Endothelial cell of umbilical vein (primary cell): ENCODE measurements around the gene SMARCD3. TPM values are rescaled to one million over a fixed set of nuclear protein-coding genes. Genes with fewer than 3 reads are reported as not detected.

Experiments
- BruUV-seq: library from RNA; stranded (reverse); fragments of 400-500 nt; replicated peaks from 2 replicates; lab custom pipeline; 2021; lab: Mats Ljungman, UMichigan
- CTCF ChIA-PET: fragments of 300-600, 350-600 bp; sonication (Branson Sonifier 250); formaldehyde crosslinking; loops from one replicate; lab custom pipeline; 2021; ENCODE audit warnings: antibody characterized with exemption, inconsistent platforms; lab: Charles Lee
- POLR2A ChIA-PET: fragments of 300-600, 350-600 bp; sonication (Branson Sonifier 250); formaldehyde crosslinking; loops from one replicate; lab custom pipeline; 2021; ENCODE audit warnings: antibody characterized with exemption, inconsistent platforms; lab: Charles Lee
- DNase-seq: peaks from one replicate; pipeline ENCODE4 v3.0.0-alpha.2; 2011; ENCODE audit warnings: low read depth, low spot score
- FAIRE-seq: peaks from 2 replicates; lab custom pipeline; 2011; peaks lifted over from hg19 to GRCh38; lab: Jason Lieb, UNC
- H2AFZ ChIP-seq: 2 replicates; pipeline ENCODE4 v1.6.0; 2012; ENCODE audit warnings: low read depth, low read length, control low read depth, inconsistent platforms
- H3K27ac ChIP-seq: 2 replicates; pipeline ENCODE4 v1.5.1; 2011; ENCODE audit warnings: low read depth, mild to moderate bottlenecking, control low read depth, low read length, moderate library complexity; ENCODE audit not compliant: insufficient read depth
- H3K27me3 ChIP-seq, 2 experiments: 2 replicates each; pipeline versions ENCODE4 v1.6.0 to v1.6.1; 2011; ENCODE audit warnings: low read length in 2 of 2, mixed read lengths in 1 of 2; ENCODE audit not compliant: control insufficient read depth in 2 of 2, insufficient read depth in 2 of 2
- H3K36me3 ChIP-seq, 2 experiments: 2 replicates in 1 of 2; 3 replicates in 1 of 2; pipeline ENCODE4 v1.5.1; 2011; ENCODE audit warnings: low read length in 2 of 2, mild to moderate bottlenecking in 1 of 2, moderate library complexity in 1 of 2; ENCODE audit not compliant: control insufficient read depth in 2 of 2, insufficient read depth in 2 of 2; ENCODE audit errors: extremely low read depth in 1 of 2
- H3K4me1 ChIP-seq: 3 replicates; pipeline ENCODE4 v1.5.1; 2011; ENCODE audit warnings: mild to moderate bottlenecking, low read length; ENCODE audit not compliant: control insufficient read depth, insufficient read depth; ENCODE audit errors: extremely low read depth
- H3K4me2 ChIP-seq: 2 replicates; pipeline ENCODE4 v1.6.1; 2011; ENCODE audit warnings: low read length, control low read depth, mixed read lengths; ENCODE audit not compliant: insufficient read depth
- H3K4me3 ChIP-seq, 3 experiments: fragments of 200-600 bp in 1 of 3; sonication (generic), shearing (Covaris generic) in 1 of 3; replicated peaks in 1 of 3; 2 replicates each; pipeline ENCODE4 v1.5.1; 2011 to 2016; ENCODE audit warnings: control low read depth in 3 of 3, low read length in 3 of 3, mild to moderate bottlenecking in 2 of 3, inconsistent platforms in 1 of 3, low read depth in 1 of 3, moderate library complexity in 1 of 3; ENCODE audit not compliant: insufficient read depth in 1 of 3
- H3K79me2 ChIP-seq: 2 replicates; pipeline ENCODE4 v1.6.0; 2012; ENCODE audit warnings: low read length, inconsistent platforms; ENCODE audit not compliant: control insufficient read depth, insufficient read depth
- H3K9ac ChIP-seq: replicated peaks from 2 replicates; pipeline ENCODE3; 2011; ENCODE audit warnings: low read length, control low read depth; ENCODE audit not compliant: insufficient read depth; ENCODE audit errors: extremely low read depth
- H3K9me1 ChIP-seq: replicated peaks from 3 replicates; pipeline ENCODE4 v1.6.0; 2011; ENCODE audit warnings: mild to moderate bottlenecking, low read length; ENCODE audit not compliant: control insufficient read depth, insufficient read depth; ENCODE audit errors: extremely low read depth
- H3K9me3 ChIP-seq: replicated peaks from 2 replicates; pipeline ENCODE4 v1.5.1; 2012; ENCODE audit warnings: low read length, inconsistent platforms; ENCODE audit not compliant: control insufficient read depth, insufficient read depth
- H4K20me1 ChIP-seq: replicated peaks from 2 replicates; pipeline ENCODE3; 2011; ENCODE audit warnings: mild to moderate bottlenecking, low read length; ENCODE audit not compliant: control insufficient read depth, insufficient read depth; ENCODE audit errors: extremely low read depth
- EZH2 ChIP-seq: IDR thresholded peaks from 2 replicates; pipeline ENCODE4 v1.6.1; 2012; ENCODE audit warnings: borderline replicate concordance, low read depth, mild to moderate bottlenecking, moderate library complexity, low read length, inconsistent platforms; ENCODE audit not compliant: severe bottlenecking
- FOS ChIP-seq: IDR thresholded peaks from 2 replicates; pipeline ENCODE4 v1.6.1; 2011; ENCODE audit warnings: mild to moderate bottlenecking, low read length, moderate library complexity, borderline replicate concordance; ENCODE audit not compliant: insufficient read depth
- GATA2 ChIP-seq: IDR thresholded peaks from 2 replicates; pipeline ENCODE4 v1.7.0; 2011; ENCODE audit warnings: low read depth, mild to moderate bottlenecking, moderate library complexity, mixed read lengths, low read length; ENCODE audit not compliant: insufficient read length, insufficient read depth
- JUN ChIP-seq: IDR thresholded peaks from 2 replicates; pipeline ENCODE4 v1.6.1; 2011; ENCODE audit warnings: borderline replicate concordance, low read depth; ENCODE audit not compliant: insufficient read length, insufficient read depth
- MAX ChIP-seq: IDR thresholded peaks from 2 replicates; pipeline ENCODE4 v1.6.1; 2011; ENCODE audit not compliant: insufficient read depth, insufficient read length
- MYC ChIP-seq: IDR thresholded peaks from one replicate; pipeline ENCODE4 v1.6.1; 2011; ENCODE audit warnings: mild to moderate bottlenecking, low read depth, low read length
- POLR2A ChIP-seq: IDR thresholded peaks from 2 replicates; pipeline ENCODE4 v1.6.1; 2012; ENCODE audit warnings: low read depth, mild to moderate bottlenecking, control low read depth, low read length
- POLR2AphosphoS5 ChIP-seq: IDR thresholded peaks from 2 replicates; pipeline ENCODE4 v1.6.1; 2012; ENCODE audit warnings: low read depth, mild to moderate bottlenecking, control low read depth, low read length, moderate library complexity; ENCODE audit not compliant: insufficient read depth
- dilution Hi-C: fragments of 300-500 bp; cut with MboI; formaldehyde crosslinking; loops from one replicate; pipeline ENCODE4 v1.15.0; 2019; ENCODE audit warnings: low sequenced_read_pairs; ENCODE audit not compliant: extremely low pct_ligation_motif_present
- intact Hi-C: fragments of 100-400 bp; cut with micrococcal nuclease; formaldehyde crosslinking; loops from one replicate; pipeline ENCODE4 v1.10.0; 2022
- polyA plus RNA-seq, 4 experiments: library from polyadenylated mRNA; depleted of rRNA in 3 of 4; stranded (reverse) in 3 of 4; unstranded in 1 of 4; fragments of >200 nt; gene quantifications; 2 replicates each; pipeline versions ENCODE4 v1.2.1 to v1.2.3, GENCODE V29; 2011 to 2012; ENCODE audit warnings: missing spikeins in 1 of 4
- total RNA-seq: library from RNA; stranded (reverse); gene quantifications from 2 replicates; pipeline ENCODE4 v1.2.3, GENCODE V29; 2021
- TF ChIP-seq, protein P1 (sequence below), 2 donors: IDR thresholded peaks; 1 replicate in 1 of 2; 2 replicates in 1 of 2; pipeline ENCODE4 v1.5.1; 2011; ENCODE audit warnings: low read length in 2 of 2, mild to moderate bottlenecking in 2 of 2, moderate library complexity in 2 of 2, control low read depth in 1 of 2, inconsistent platforms in 1 of 2, low read depth in 1 of 2; ENCODE audit not compliant: insufficient read depth in 1 of 2; ENCODE audit errors: extremely low read depth in 1 of 2

Gene SMARCD3
- total and polyA plus RNA-seq, 2 donors (not counting 3 experiments of a cell fraction or from before 2014, with no cell fraction given), result 6.1 to 8.5 TPM

DNA sequence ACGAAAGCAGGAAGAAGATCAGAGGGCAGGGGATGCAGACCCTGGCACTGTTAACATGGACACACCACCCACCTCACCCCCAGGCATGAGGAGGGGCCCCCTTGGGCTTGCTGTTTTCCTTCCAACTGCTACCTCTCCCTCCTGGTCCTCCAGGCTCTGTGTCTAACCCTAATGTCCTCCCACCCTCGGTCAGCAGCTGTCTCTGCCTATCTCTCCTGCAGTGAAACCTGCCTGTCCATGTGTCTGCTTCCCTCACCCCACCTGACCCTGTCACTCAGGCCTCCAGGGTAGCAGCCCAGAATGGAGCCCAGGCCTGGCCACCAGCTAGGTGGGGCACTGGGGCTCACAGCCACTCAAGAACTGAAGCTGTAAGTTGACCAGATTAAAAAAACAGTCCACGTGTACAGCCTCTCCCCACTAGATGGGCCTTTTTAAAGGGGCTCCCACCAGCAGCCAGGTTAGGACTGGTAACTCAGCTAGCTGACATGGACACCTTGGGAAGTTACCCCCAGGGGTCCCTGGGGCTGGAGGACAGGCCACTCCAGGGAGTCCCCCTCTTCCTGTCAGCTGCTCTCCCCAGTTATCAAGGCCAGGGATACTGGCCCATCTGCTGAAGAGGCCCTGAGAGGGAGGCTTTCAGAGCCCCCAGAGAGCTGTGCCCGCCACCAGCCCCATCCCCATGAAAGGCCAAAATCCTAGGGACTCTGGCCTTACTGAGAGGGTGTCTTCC, 1.5 kb downstream of the SMARCD3 start:
- Histone ChIP-seq H2AFZ (no peak overlapping the region), H4K20me1 (no peaks in the 10 kb centered on the region), H3K27ac (no peak overlapping the region), H3K36me3 (no peaks in the 10 kb centered on the region), H3K4me3 (no peak overlapping the region), H3K27me3 (peaks cover 0 to 6% of the 10 kb centered on the region in 2 experiments), H3K9ac (no peak overlapping the region), H3K4me2 (no peak overlapping the region), H3K79me2 (no peaks in the 10 kb centered on the region), H3K9me1 (no peaks in the 10 kb centered on the region), H3K4me1 (peaks cover 15% of the 10 kb centered on the region), H3K9me3 (no peaks in the 10 kb centered on the region)
- TF ChIP-seq FOS, result no peak
- TF ChIP-seq EZH2, result no peak
- no peak for TF ChIP-seq POLR2A
- TF ChIP-seq MAX, result no peak
- TF ChIP-seq JUN, result no peak
- TF ChIP-seq GATA2, result no peak
- TF ChIP-seq POLR2AphosphoS5, result no peak
- TF ChIP-seq, protein P1, sequence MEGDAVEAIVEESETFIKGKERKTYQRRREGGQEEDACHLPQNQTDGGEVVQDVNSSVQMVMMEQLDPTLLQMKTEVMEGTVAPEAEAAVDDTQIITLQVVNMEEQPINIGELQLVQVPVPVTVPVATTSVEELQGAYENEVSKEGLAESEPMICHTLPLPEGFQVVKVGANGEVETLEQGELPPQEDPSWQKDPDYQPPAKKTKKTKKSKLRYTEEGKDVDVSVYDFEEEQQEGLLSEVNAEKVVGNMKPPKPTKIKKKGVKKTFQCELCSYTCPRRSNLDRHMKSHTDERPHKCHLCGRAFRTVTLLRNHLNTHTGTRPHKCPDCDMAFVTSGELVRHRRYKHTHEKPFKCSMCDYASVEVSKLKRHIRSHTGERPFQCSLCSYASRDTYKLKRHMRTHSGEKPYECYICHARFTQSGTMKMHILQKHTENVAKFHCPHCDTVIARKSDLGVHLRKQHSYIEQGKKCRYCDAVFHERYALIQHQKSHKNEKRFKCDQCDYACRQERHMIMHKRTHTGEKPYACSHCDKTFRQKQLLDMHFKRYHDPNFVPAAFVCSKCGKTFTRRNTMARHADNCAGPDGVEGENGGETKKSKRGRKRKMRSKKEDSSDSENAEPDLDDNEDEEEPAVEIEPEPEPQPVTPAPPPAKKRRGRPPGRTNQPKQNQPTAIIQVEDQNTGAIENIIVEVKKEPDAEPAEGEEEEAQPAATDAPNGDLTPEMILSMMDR (IDR thresholded peaks at IDR 0.05; ENCODE audit: extremely low read depth in 1 of 2, insufficient read depth in 1 of 2, low read depth in 1 of 2, low read length in 2 of 2), result no peak
- TF ChIP-seq MYC, result no peak
- POLR2A ChIA-PET, result no interaction called here
- dilution Hi-C loops (no loop called here), intact Hi-C loops (no loop called here)
- no peak for DNase-seq
- no peak for FAIRE-seq
- CTCF ChIA-PET, result interaction anchor here (1.1 kb wide), 1 partner anchor 20 kb away, joined by 4 read pairs; the partner anchor contains the start of gene ABCF2
- BruUV-seq, result no TSS peak
